WTC11 (cell line): ENCODE results near the gene MRPL10. TPM values are rescaled to one million over a fixed set of nuclear protein-coding genes. Genes with fewer than 3 reads are reported as not detected.

Experiments used
- ATAC-seq: fragments of 200-7000 bp; cut with Tn5 transposase; 2 replicates; pipeline ENCODE4 v1.10.0; 2021; ENCODE audit warnings: mild to moderate bottlenecking, moderate library complexity
- CTCF ChIA-PET: fragments of 300-600 bp; sonication (Branson Sonifier 250); formaldehyde crosslinking; loops from one replicate; lab custom pipeline; 2021; ENCODE audit warnings: antibody characterized with exemption; lab: Charles Lee
- POLR2A ChIA-PET: fragments of 350-600 bp; sonication (Branson Sonifier 250); formaldehyde crosslinking; loops from one replicate; lab custom pipeline; 2021; ENCODE audit warnings: antibody characterized with exemption; lab: Charles Lee
- DNase-seq: peaks from one replicate; pipeline ENCODE4 v3.0.0; 2021; ENCODE audit warnings: low spot score
- H3K27ac Mint-ChIP-seq: 2 replicates; pipeline ENCODE4 v1.8.0; 2021; ENCODE audit warnings: mixed read lengths
- H3K27me3 Mint-ChIP-seq: 2 replicates; pipeline ENCODE4 v1.8.0; 2021; ENCODE audit warnings: low read depth, mild to moderate bottlenecking, moderate library complexity, mixed read lengths
- H3K36me3 Mint-ChIP-seq: 2 replicates; pipeline ENCODE4 v1.8.0; 2021; ENCODE audit warnings: mixed read lengths
- H3K4me1 Mint-ChIP-seq: 2 replicates; pipeline ENCODE4 v1.8.0; 2022; ENCODE audit warnings: mixed read lengths
- H3K4me3 Mint-ChIP-seq: 2 replicates; pipeline ENCODE4 v1.8.0; 2021; ENCODE audit warnings: mild to moderate bottlenecking, moderate library complexity, mixed read lengths
- H3K9me3 Mint-ChIP-seq: 2 replicates; pipeline ENCODE4 v1.8.0; 2021; ENCODE audit warnings: mixed read lengths
- ETV6 ChIP-seq: sonication (generic); formaldehyde crosslinking; IDR thresholded peaks from 2 replicates; pipeline ENCODE4 v1.8.1; 2022; ENCODE audit warnings: mild to moderate bottlenecking, missing genetic modification reagents
- FOXJ3 ChIP-seq: sonication (generic); formaldehyde crosslinking; IDR thresholded peaks from 2 replicates; pipeline ENCODE4 v1.9.0; 2021; ENCODE audit warnings: missing genetic modification reagents, mild to moderate bottlenecking, borderline replicate concordance
- GTF2I ChIP-seq: fragments of 250-450 bp; sonication (Bioruptor Pico); conservative IDR thresholded peaks from 2 replicates; pipeline ENCODE4 v1.4.0; 2021; ENCODE audit warnings: mild to moderate bottlenecking
- IRF2 ChIP-seq: sonication (generic); formaldehyde crosslinking; IDR thresholded peaks from 2 replicates; pipeline ENCODE4 v1.8.0; 2022; ENCODE audit warnings: low read depth, missing genetic modification reagents, borderline replicate concordance
- JUN ChIP-seq: sonication (generic); formaldehyde crosslinking; IDR thresholded peaks from 2 replicates; pipeline ENCODE4 v1.8.0; 2023; ENCODE audit warnings: mild to moderate bottlenecking, missing genetic modification reagents
- KAT7 ChIP-seq: sonication (generic); formaldehyde crosslinking; IDR thresholded peaks from 2 replicates; pipeline ENCODE4 v1.8.1; 2023; ENCODE audit warnings: missing genetic modification reagents, mild to moderate bottlenecking, borderline replicate concordance
- ZNF138 ChIP-seq: sonication (generic); formaldehyde crosslinking; conservative IDR thresholded peaks from 2 replicates; pipeline ENCODE4 v1.8.1; 2022; ENCODE audit warnings: mild to moderate bottlenecking, moderate library complexity, missing genetic modification reagents
- ZNF232 ChIP-seq: sonication (generic); formaldehyde crosslinking; IDR thresholded peaks from 2 replicates; pipeline ENCODE4 v1.8.0; 2022; ENCODE audit warnings: mild to moderate bottlenecking, missing genetic modification reagents
- ZNF396 ChIP-seq: fragments of 250-450 bp; sonication (Bioruptor Pico); IDR thresholded peaks from 2 replicates; pipeline ENCODE4 v1.8.0; 2021; ENCODE audit warnings: mild to moderate bottlenecking, moderate library complexity, borderline replicate concordance
- total RNA-seq: library from RNA; stranded (reverse); gene quantifications from 3 replicates; pipeline ENCODE4 v1.2.3, GENCODE V29; 2021
- TF ChIP-seq, protein P1 (sequence below): fragments of 250-450 bp; sonication (Bioruptor Pico); conservative IDR thresholded peaks from 2 replicates; pipeline ENCODE4 v1.9.0; 2021; ENCODE audit warnings: mild to moderate bottlenecking
- TF ChIP-seq, protein P2 (sequence below): sonication (generic); formaldehyde crosslinking; IDR thresholded peaks from 2 replicates; pipeline ENCODE4 v1.8.0; 2022; ENCODE audit warnings: mild to moderate bottlenecking, missing genetic modification reagents
- TF ChIP-seq, protein P3 (sequence below): fragments of 250-450 bp; sonication (Bioruptor Pico); IDR thresholded peaks from 2 replicates; pipeline ENCODE4 v1.8.0; 2021; ENCODE audit warnings: mild to moderate bottlenecking
- TF ChIP-seq, protein P4 (sequence below): sonication (generic); formaldehyde crosslinking; IDR thresholded peaks from 2 replicates; pipeline ENCODE4 v1.8.1; 2022; ENCODE audit warnings: low read depth, mild to moderate bottlenecking, moderate library complexity, missing genetic modification reagents, borderline replicate concordance
- TF ChIP-seq, protein P5 (sequence below): sonication (generic); formaldehyde crosslinking; IDR thresholded peaks from 2 replicates; pipeline ENCODE4 v1.8.1; 2023; ENCODE audit warnings: mild to moderate bottlenecking, missing genetic modification reagents, moderate library complexity
- TF ChIP-seq, protein P6 (sequence below): sonication (generic); formaldehyde crosslinking; IDR thresholded peaks from 2 replicates; pipeline ENCODE4 v1.8.1; 2022; ENCODE audit warnings: mild to moderate bottlenecking, moderate library complexity, missing genetic modification reagents

The MRPL10 gene
- total RNA-seq, 1 experiment from 2014 or later, result 80.1 TPM

DNA sequence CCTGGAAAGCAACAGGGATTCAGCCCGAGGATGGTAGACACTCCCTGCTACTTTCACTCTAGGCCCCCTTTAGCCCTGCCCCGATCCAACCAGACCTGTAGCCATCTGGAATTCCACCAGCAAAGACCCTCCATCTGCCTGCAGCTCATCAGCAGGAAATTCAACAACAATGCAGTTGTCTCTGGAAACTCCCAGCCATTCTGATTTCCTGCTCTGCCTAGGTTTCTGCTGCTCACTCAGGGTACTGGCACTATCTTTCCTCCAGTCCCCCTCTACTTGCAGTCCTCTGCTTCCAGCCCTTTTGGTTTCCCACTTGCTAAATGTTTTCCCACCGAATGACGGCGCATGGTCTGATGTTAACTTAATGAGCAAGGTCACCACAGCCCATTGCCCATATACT, 22.3 kb upstream of the MRPL10 start:
- DNase-seq, result no peak
- H3K27ac Mint-ChIP-seq, result no peak overlapping the region
- peaks cover 82% of the 10 kb centered on the region for H3K27me3 Mint-ChIP-seq

DNA sequence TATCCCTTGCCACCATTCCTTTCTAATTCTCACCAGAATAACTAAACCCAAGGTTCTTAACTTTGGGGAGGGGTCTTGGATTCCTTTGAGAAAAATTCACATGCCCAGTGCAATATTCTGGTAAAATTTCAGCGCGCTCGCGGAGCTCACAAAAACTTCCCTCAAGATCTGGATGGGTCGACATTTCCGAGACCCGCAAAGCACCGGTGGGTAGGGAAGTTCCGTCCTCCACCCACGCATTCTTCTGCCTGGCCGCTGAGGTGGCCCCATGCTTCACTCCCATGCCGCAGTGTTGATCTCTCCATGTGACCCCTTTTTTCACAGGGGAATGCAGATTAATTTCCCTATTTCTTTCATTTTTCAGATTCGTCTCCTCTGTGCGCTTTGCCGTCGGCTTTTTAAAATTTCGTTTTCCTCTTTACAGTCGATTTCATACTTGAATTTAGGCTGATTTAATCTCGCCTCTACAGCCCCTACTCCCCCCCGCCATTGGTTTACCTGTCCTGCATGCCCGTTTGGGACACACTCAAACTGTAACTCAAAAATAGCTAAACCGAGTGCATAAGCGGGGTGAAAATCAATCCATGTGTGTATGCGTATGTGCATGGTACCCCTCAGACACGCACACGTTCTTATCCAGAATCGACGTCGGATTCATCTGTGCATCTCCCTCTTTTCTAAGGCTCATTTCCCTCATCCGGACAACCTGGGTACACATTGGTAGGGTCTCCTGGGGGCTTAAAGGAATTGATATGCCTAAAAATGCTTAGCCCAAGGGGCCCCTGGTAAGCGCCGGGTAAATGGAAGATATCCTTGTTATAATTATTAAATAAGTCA, 21.0 kb upstream of the MRPL10 start:
- ChIA-PET CTCF (interaction anchor here (0.8 to 19.3 kb wide), 8 partner anchors 8 to 118 kb away, joined by 3 to 1122 read pairs (median 7); partner anchors contain the start of genes CDK5RAP3, SCRN2 and SP2), POLR2A (interaction anchor here (0.8 to 2.3 kb wide), 5 partner anchors 20 to 118 kb away, joined by 3 to 12 read pairs (median 4); partner anchors contain the start of gene CDK5RAP3)
- H3K9me3 Mint-ChIP-seq, result no peaks in the 10 kb centered on the region
- no peak for ATAC-seq
- peaks cover 49% of the 10 kb centered on the region for H3K4me1 Mint-ChIP-seq
- peaks cover 92% of the 10 kb centered on the region for H3K27me3 Mint-ChIP-seq
- H3K36me3 Mint-ChIP-seq, result no peaks in the 10 kb centered on the region
- TF ChIP-seq GTF2I (CRISPR knock-in tag) (no peak), JUN (CRISPR knock-in tag) (no peak)
- TF ChIP-seq, protein P1, sequence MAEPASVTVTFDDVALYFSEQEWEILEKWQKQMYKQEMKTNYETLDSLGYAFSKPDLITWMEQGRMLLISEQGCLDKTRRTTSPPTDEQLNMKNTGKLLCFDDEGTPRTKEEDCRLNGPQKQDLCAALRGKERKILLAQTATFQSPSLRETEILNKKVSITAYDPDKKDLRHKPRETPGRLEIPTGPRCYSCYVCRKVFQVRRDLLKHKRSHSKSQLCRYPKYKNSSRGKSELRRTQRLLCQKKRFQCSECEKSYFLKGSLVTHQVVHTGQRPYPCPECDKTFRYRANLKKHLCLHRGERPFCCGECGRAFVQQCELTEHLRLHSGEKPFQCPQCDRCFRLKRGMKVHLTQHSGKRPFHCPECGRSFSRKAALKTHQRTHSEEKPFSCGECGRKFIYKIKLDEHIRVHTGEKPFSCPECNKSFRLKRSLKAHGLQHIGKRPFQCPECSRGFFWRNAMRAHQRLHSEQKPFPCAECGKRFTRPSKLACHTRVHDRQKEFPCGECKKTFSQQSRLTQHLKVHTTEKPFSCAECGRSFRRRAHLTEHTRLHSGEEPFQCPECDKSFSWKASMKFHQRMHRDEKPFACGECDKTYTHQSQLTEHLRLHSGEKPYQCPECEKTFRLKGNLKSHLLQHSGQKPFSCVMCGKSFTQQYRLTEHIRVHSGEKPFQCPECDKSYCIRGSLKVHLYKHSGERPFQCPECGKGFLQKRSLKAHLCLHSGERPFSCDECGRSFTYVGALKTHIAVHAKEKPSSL (CRISPR knock-in tag), result no peak
- H3K4me3 Mint-ChIP-seq, result peak overlapping the region; percentile 78
- no peak overlapping the region for H3K27ac Mint-ChIP-seq
- no peak for DNase-seq

More for the DNA sequence above, 22.3 kb upstream of the MRPL10 start:
- no peaks in the 10 kb centered on the region for H3K36me3 Mint-ChIP-seq
- peaks cover 57% of the 10 kb centered on the region for H3K4me1 Mint-ChIP-seq
- H3K9me3 Mint-ChIP-seq, result no peaks in the 10 kb centered on the region
- CTCF ChIA-PET, result interaction anchor here (0.8 to 19.3 kb wide), 5 partner anchors 9 to 75 kb away, joined by 3 to 1122 read pairs (median 4); partner anchors contain the start of genes SCRN2 and SP2
- POLR2A ChIA-PET, result interaction anchor here (1.2 kb wide), 1 partner anchor 117 kb away, joined by 3 read pairs; the partner anchor contains the start of gene CDK5RAP3
- TF ChIP-seq, protein P2, sequence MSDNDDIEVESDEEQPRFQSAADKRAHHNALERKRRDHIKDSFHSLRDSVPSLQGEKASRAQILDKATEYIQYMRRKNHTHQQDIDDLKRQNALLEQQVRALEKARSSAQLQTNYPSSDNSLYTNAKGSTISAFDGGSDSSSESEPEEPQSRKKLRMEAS (CRISPR knock-in tag), result no peak
- TF ChIP-seq KAT7 (CRISPR knock-in tag) (no peak), ETV6 (CRISPR knock-in tag) (no peak), ZNF396 (no peak), IRF2 (CRISPR knock-in tag) (no peak), ZNF232 (CRISPR knock-in tag) (no peak), FOXJ3 (no peak)
- TF ChIP-seq, protein P3, sequence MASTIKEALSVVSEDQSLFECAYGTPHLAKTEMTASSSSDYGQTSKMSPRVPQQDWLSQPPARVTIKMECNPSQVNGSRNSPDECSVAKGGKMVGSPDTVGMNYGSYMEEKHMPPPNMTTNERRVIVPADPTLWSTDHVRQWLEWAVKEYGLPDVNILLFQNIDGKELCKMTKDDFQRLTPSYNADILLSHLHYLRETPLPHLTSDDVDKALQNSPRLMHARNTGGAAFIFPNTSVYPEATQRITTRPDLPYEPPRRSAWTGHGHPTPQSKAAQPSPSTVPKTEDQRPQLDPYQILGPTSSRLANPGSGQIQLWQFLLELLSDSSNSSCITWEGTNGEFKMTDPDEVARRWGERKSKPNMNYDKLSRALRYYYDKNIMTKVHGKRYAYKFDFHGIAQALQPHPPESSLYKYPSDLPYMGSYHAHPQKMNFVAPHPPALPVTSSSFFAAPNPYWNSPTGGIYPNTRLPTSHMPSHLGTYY (CRISPR knock-in tag), result no peak
- TF ChIP-seq, protein P4, sequence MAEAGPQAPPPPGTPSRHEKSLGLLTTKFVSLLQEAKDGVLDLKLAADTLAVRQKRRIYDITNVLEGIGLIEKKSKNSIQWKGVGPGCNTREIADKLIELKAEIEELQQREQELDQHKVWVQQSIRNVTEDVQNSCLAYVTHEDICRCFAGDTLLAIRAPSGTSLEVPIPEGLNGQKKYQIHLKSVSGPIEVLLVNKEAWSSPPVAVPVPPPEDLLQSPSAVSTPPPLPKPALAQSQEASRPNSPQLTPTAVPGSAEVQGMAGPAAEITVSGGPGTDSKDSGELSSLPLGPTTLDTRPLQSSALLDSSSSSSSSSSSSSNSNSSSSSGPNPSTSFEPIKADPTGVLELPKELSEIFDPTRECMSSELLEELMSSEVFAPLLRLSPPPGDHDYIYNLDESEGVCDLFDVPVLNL (CRISPR knock-in tag), result no peak
- ATAC-seq, result no peak
- H3K4me3 Mint-ChIP-seq, result no peak overlapping the region

DNA sequence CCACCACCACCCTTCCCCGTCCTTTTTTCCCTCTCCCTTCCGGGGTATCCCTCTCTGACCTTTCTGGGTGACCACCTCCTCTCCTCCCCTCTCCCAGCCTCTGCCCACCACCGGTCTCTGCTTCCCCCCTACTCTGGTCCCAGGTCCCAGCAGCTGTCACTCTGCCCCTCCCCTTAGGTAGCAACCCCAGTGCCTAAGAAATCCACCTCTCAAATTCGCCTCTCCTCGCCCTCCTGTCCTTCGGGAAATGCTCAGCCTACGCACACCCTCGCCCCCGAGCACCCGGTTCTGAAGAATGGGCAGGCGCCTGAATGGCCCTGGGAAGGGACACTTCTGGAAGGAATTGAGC, 20.4 kb upstream of the MRPL10 start:
- H3K27me3 Mint-ChIP-seq, result peaks cover 92% of the 10 kb centered on the region
- POLR2A ChIA-PET, result interaction anchor here (1.7 to 2.3 kb wide), 3 partner anchors 20 to 53 kb away, joined by 4 to 12 read pairs (median 5); no protein-coding TSS in a partner anchor
- H3K36me3 Mint-ChIP-seq, result no peaks in the 10 kb centered on the region
- H3K4me3 Mint-ChIP-seq, result peak overlapping the region; percentile 78
- peaks cover 48% of the 10 kb centered on the region for H3K4me1 Mint-ChIP-seq
- no peak overlapping the region for H3K27ac Mint-ChIP-seq
- CTCF ChIA-PET, result interaction anchor here (1.6 to 19.3 kb wide), 6 partner anchors 10 to 173 kb away, joined by 5 to 1122 read pairs (median 10); partner anchors contain the start of genes CDK5RAP3, SCRN2 and SP2
- H3K9me3 Mint-ChIP-seq, result no peaks in the 10 kb centered on the region
- peak; percentile 51 for DNase-seq
- TF ChIP-seq ZNF138 (CRISPR knock-in tag) (no peak), FOXJ3 (no peak)
- TF ChIP-seq, protein P5, sequence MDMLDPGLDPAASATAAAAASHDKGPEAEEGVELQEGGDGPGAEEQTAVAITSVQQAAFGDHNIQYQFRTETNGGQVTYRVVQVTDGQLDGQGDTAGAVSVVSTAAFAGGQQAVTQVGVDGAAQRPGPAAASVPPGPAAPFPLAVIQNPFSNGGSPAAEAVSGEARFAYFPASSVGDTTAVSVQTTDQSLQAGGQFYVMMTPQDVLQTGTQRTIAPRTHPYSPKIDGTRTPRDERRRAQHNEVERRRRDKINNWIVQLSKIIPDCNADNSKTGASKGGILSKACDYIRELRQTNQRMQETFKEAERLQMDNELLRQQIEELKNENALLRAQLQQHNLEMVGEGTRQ (CRISPR knock-in tag), result no peak
- TF ChIP-seq, protein P6, sequence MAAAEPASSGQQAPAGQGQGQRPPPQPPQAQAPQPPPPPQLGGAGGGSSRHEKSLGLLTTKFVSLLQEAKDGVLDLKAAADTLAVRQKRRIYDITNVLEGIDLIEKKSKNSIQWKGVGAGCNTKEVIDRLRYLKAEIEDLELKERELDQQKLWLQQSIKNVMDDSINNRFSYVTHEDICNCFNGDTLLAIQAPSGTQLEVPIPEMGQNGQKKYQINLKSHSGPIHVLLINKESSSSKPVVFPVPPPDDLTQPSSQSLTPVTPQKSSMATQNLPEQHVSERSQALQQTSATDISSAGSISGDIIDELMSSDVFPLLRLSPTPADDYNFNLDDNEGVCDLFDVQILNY (CRISPR knock-in tag), result no peak
- peak; percentile 5 for ATAC-seq
